Thyroid gland (tissue), 4 donors: ENCODE data around the gene TEX51. TPM values are rescaled to one million over a fixed set of nuclear protein-coding genes. Genes with fewer than 3 reads are reported as not detected.

ENCODE experiments used
- DNase-seq, 2 donors: peaks; one replicate each; pipeline ENCODE4 v3.0.0-alpha.2; 2019
- H3K27ac ChIP-seq, 3 donors: fragments of 200-600 bp; sonication (generic); 1 replicate in 2 of 3; 2 replicates in 1 of 3; pipeline ENCODE4 v1.5.1; 2016 to 2019; ENCODE audit warnings: mild to moderate bottlenecking in 1 of 3, moderate library complexity in 1 of 3
- H3K27me3 ChIP-seq: fragments of 200-600 bp; sonication (generic); one replicate; pipeline ENCODE4 v1.5.1; 2019
- H3K36me3 ChIP-seq, 2 donors: fragments of 200-600 bp; sonication (generic); one replicate each; pipeline ENCODE4 v1.5.1; 2016 to 2019
- H3K4me1 ChIP-seq, 2 donors: fragments of 200-600 bp; sonication (generic); one replicate each; pipeline ENCODE4 v1.5.1; 2017 to 2019
- H3K4me3 ChIP-seq, 3 donors: fragments of 200-600 bp; sonication (generic); replicated peaks in 1 of 3; 1 replicate in 2 of 3; 2 replicates in 1 of 3; pipeline ENCODE4 v1.5.1; 2016; ENCODE audit warnings: mild to moderate bottlenecking in 1 of 3
- H3K9me3 ChIP-seq: fragments of 200-600 bp; sonication (generic); one replicate; pipeline ENCODE4 v1.5.1; 2017
- CTCF ChIP-seq, 6 experiments: fragments of 200-600 bp in 3 of 6; fragments of 450-650 bp in 3 of 6; sonication (generic) in 3 of 6; IDR thresholded peaks; one replicate each; pipeline ENCODE4 v1.5.1; 2016 to 2019; ENCODE audit warnings: antibody characterized with exemption in 6 of 6, mild to moderate bottlenecking in 2 of 6, inconsistent platforms in 1 of 6, moderate library complexity in 1 of 6
- POLR2A ChIP-seq, 2 donors: fragments of 450-650 bp; IDR thresholded peaks; one replicate each; pipeline ENCODE4 v1.6.1; 2017; ENCODE audit warnings: antibody characterized with exemption in 2 of 2, mild to moderate bottlenecking in 2 of 2, moderate library complexity in 1 of 2
- WGBS, 2 donors: methylation state at CpG; one replicate each; pipeline ENCODE4 v1.1.5; 2017; 5-methylcytosine and 5-hydroxymethylcytosine counted together
- intact Hi-C: fragments of 100-400 bp; cut with DNase I; formaldehyde crosslinking; loops from one replicate; pipeline ENCODE4 v1.15.1; 2023
- total RNA-seq, 4 donors: library from RNA; depleted of rRNA; stranded (reverse); fragments of >200 nt; gene quantifications; one replicate each; pipeline ENCODE4 v1.2.3, GENCODE V29; 2016

Gene TEX51
- total RNA-seq, 4 donors from 2014 or later, result not detected

- DNase-seq, result no peak
- 92 to 96% methylated on average over 9 of the region's 9 CpGs for WGBS, 2 donors
Observed at GRCh38 chr2:126887506-126887905, 11.2 kb upstream of the TEX51 start.

GRCh38 chr2:126888046-126888445 is 10.6 kb upstream of the TEX51 start:
- TF ChIP-seq POLR2A (IDR thresholded peaks at IDR 0.05), result no peak
- H3K4me1 ChIP-seq, result peaks cover 0 to 8% of the 10 kb centered on the region in 2 donors
- no peaks in the 10 kb centered on the region for H3K27me3 ChIP-seq
- peak; percentile 32 to 36 for DNase-seq
- 43 to 44% methylated on average over 6 of the region's 6 CpGs for WGBS, 2 donors
- H3K9me3 ChIP-seq, result no peaks in the 10 kb centered on the region
- no peak overlapping the region for H3K4me3 ChIP-seq
- no peak overlapping the region for H3K27ac ChIP-seq
- no peaks in the 10 kb centered on the region for H3K36me3 ChIP-seq
- intact Hi-C loops, result no loop called here

More at GRCh38 chr2:126887506-126887905, 11.2 kb upstream of the TEX51 start:
- H3K36me3 ChIP-seq, result no peaks in the 10 kb centered on the region
- TF ChIP-seq POLR2A (IDR thresholded peaks at IDR 0.05), result no peak
- no peak for TF ChIP-seq CTCF (IDR thresholded peaks at IDR 0.05)
- peaks cover 0 to 8% of the 10 kb centered on the region in 2 donors for H3K4me1 ChIP-seq
- no peaks in the 10 kb centered on the region for H3K9me3 ChIP-seq
- no peak overlapping the region for H3K27ac ChIP-seq
- no peak overlapping the region for H3K4me3 ChIP-seq
- no peaks in the 10 kb centered on the region for H3K27me3 ChIP-seq
- intact Hi-C loops, result no loop called here

GRCh38 chr2:126889071-126889470 is 9.6 kb upstream of the TEX51 start:
- intact Hi-C loops, result no loop called here
- no peak for TF ChIP-seq CTCF (IDR thresholded peaks at IDR 0.05)
- TF ChIP-seq POLR2A (IDR thresholded peaks at IDR 0.05), result no peak
- Histone ChIP-seq H3K4me1 (peaks cover 0 to 8% of the 10 kb centered on the region in 2 donors), H3K27ac (no peak overlapping the region), H3K27me3 (no peaks in the 10 kb centered on the region), H3K4me3 (no peak overlapping the region), H3K9me3 (no peaks in the 10 kb centered on the region), H3K36me3 (no peaks in the 10 kb centered on the region)
- 84 to 95% methylated on average over 8 to 9 of the region's 9 CpGs for WGBS, 2 donors
- DNase-seq, result no peak

GRCh38 chr2:126889496-126890135 is 9.1 kb upstream of the TEX51 start:
- intact Hi-C loops, result no loop called here
- H3K36me3 ChIP-seq, result no peaks in the 10 kb centered on the region
- TF ChIP-seq POLR2A (IDR thresholded peaks at IDR 0.05) (no peak), CTCF (IDR thresholded peaks at IDR 0.05) (no peak)
- no peaks in the 10 kb centered on the region for H3K9me3 ChIP-seq
- DNase-seq, result no peak
- WGBS, 2 donors, result 82 to 92% methylated on average over 8 of the region's 8 CpGs
- H3K27me3 ChIP-seq, result no peaks in the 10 kb centered on the region
- H3K4me3 ChIP-seq, result no peak overlapping the region
- peaks cover 0 to 8% of the 10 kb centered on the region in 2 donors for H3K4me1 ChIP-seq
- no peak overlapping the region for H3K27ac ChIP-seq

- Histone ChIP-seq H3K9me3 (no peaks in the 10 kb centered on the region), H3K4me3 (no peak overlapping the region), H3K36me3 (no peaks in the 10 kb centered on the region), H3K27ac (no peak overlapping the region), H3K4me1 (peaks cover 0 to 8% of the 10 kb centered on the region in 2 donors), H3K27me3 (no peaks in the 10 kb centered on the region)
- no peak for DNase-seq
- intact Hi-C loops, result no loop called here
- TF ChIP-seq POLR2A (IDR thresholded peaks at IDR 0.05), result no peak
- no peak for TF ChIP-seq CTCF (IDR thresholded peaks at IDR 0.05)
- WGBS, 2 donors, result 96 to 100% methylated on average over 5 of the region's 5 CpGs
Observed at GRCh38 chr2:126890136-126890510, 8.6 kb upstream of the TEX51 start.
